Stimulated activated CD4-positive, alpha-beta T cell treated with anti-CD3 and anti-CD28 coated beads, Interleukin-12 subunit alpha, Interleukin-12 subunit beta, amount 100 ng/mL, for 48 hours (primary cell): ENCODE data around the gene ZNF740.
"Not testable (repeated sequence)": the region's sequence is repeated elsewhere in the genome, so short reads cannot be mapped to it uniquely, and the experiment has no call there.

ENCODE experiments used
- DNase-seq, 3 donors: peaks; one replicate each; pipeline ENCODE4 v3.0.0-alpha.2; 2020; ENCODE audit warnings: low read depth in 2 of 3, low spot score in 1 of 3

ZNF740 gene

GRCh38 chr12:53172352-53172751, 8.2 kb upstream of the ZNF740 start:
- DNase-seq = no peak

- DNase-seq = no peak
Measured at GRCh38 chr12:53173085-53173715, 7.3 kb upstream of the ZNF740 start.

GRCh38 chr12:53174881-53175491, 5.5 kb upstream of the ZNF740 start:
- DNase-seq = no peak

- no peak for DNase-seq
Measured at GRCh38 chr12:53176750-53177149, 3.8 kb upstream of the ZNF740 start.

- not testable (repeated sequence) for DNase-seq
Measured at GRCh38 chr12:53177447-53177846, 3.1 kb upstream of the ZNF740 start.

- DNase-seq = not testable (repeated sequence)
Measured at GRCh38 chr12:53178803-53179202, 1.7 kb upstream of the ZNF740 start.

GRCh38 chr12:53179687-53180219, 769 bp upstream of the ZNF740 start:
- no peak for DNase-seq

GRCh38 chr12:53180931-53181645, 566 bp downstream of the ZNF740 start:
- DNase-seq = peak; percentile 62 to 76 (median 68)

GRCh38 chr12:53181935-53182334, 1.4 kb downstream of the ZNF740 start:
- no peak for DNase-seq

GRCh38 chr12:53182903-53183302, 2.4 kb downstream of the ZNF740 start:
- no peak for DNase-seq

- DNase-seq = no peak
Measured at GRCh38 chr12:53184828-53185227, 4.3 kb downstream of the ZNF740 start.

GRCh38 chr12:53185582-53186153, 5.1 kb downstream of the ZNF740 start:
- DNase-seq = no peak

GRCh38 chr12:53186745-53187144, 6.2 kb downstream of the ZNF740 start:
- DNase-seq = no peak

- no peak for DNase-seq
Measured at GRCh38 chr12:53187145-53187899, 6.8 kb downstream of the ZNF740 start.

GRCh38 chr12:53190108-53190729, 9.7 kb downstream of the ZNF740 start:
- DNase-seq = no peak

GRCh38 chr12:53191096-53191884, 10.8 kb downstream of the ZNF740 start:
- no peak for DNase-seq

GRCh38 chr12:53191885-53192530, 11.5 kb downstream of the ZNF740 start:
- DNase-seq = no peak

GRCh38 chr12:53192531-53193021, 12.1 kb downstream of the ZNF740 start:
- no peak for DNase-seq

- DNase-seq = no peak
Measured at GRCh38 chr12:53193040-53193439, 12.5 kb downstream of the ZNF740 start.
